HCT116 (cell line): ENCODE results near the gene PCDHGA11. TPM values are rescaled to one million over a fixed set of nuclear protein-coding genes. Genes with fewer than 3 reads are reported as not detected.

Experiments
- ATAC-seq: fragments of 200-7000 bp; cut with Tn5 transposase; 2 replicates; pipeline ENCODE4 v1.9.1; 2020; ENCODE audit warnings: mild to moderate bottlenecking, moderate library complexity
- BruUV-seq: library from RNA; stranded (reverse); fragments of 400-500 nt; replicated peaks from 2 replicates; lab custom pipeline; 2021; lab: Mats Ljungman, UMichigan
- CTCF ChIA-PET: fragments of 300-600 bp; sonication (Branson Sonifier 250); formaldehyde crosslinking; loops from one replicate; lab custom pipeline; 2021; ENCODE audit warnings: antibody characterized with exemption; lab: Charles Lee
- POLR2A ChIA-PET: fragments of 300-600, 350-600 bp; sonication (Branson Sonifier 250); formaldehyde crosslinking; loops from one replicate; lab custom pipeline; 2021; ENCODE audit warnings: antibody characterized with exemption; lab: Charles Lee
- RAD21 ChIA-PET, 2 experiments: fragments of 300-600 bp; sonication (Branson Sonifier 250); formaldehyde crosslinking; loops; one replicate each; lab custom pipeline; 2023; ENCODE audit warnings: low total read pairs in 2 of 2; ENCODE audit not compliant: uncharacterized antibody in 2 of 2, unreplicated experiment in 2 of 2, low non-redundant PET in 1 of 2; lab: Charles Lee
- DNase-seq: peaks from one replicate; pipeline ENCODE4 v3.0.0-alpha.2; 2010; ENCODE audit warnings: low read depth, low spot score
- H2AFZ ChIP-seq: fragments of 200-600 bp; shearing (Covaris generic), sonication (generic); 2 replicates; pipeline ENCODE4 v1.6.1; 2017; ENCODE audit warnings: low read depth, mixed run types, mixed read lengths, antibody characterized with exemption, low read length; ENCODE audit not compliant: poor library complexity, severe bottlenecking
- H3K27ac ChIP-seq: 2 replicates; pipeline ENCODE4 v1.5.1; 2012; ENCODE audit warnings: low read depth, low read length
- H3K27me3 ChIP-seq: fragments of 200-600 bp; sonication (generic); 2 replicates; pipeline ENCODE4 v1.6.1; 2016; ENCODE audit warnings: mixed run types, low read length, mixed read lengths; ENCODE audit not compliant: insufficient read depth
- H3K36me3 ChIP-seq, 2 experiments: fragments of 200-500 bp in 1 of 2; fragments of 200-600 bp in 1 of 2; sonication (Bioruptor generic) in 1 of 2; sonication (generic) in 1 of 2; 2 replicates each; pipeline versions ENCODE4 v1.5.1 to v1.6.1; 2014 to 2016; ENCODE audit warnings: low read length in 2 of 2, inconsistent platforms in 1 of 2, mixed read lengths in 1 of 2, mixed run types in 1 of 2; ENCODE audit not compliant: insufficient read depth in 2 of 2, control insufficient read depth in 1 of 2
- H3K4me1 ChIP-seq, 2 experiments: fragments of 200-600 bp in 1 of 2; sonication (generic) in 1 of 2; 2 replicates each; pipeline versions ENCODE4 v1.5.1 to v1.6.1; 2012 to 2017; ENCODE audit warnings: low read length in 2 of 2, inconsistent platforms in 1 of 2, mild to moderate bottlenecking in 1 of 2, mixed read lengths in 1 of 2, mixed run types in 1 of 2, moderate library complexity in 1 of 2; ENCODE audit not compliant: insufficient read depth in 2 of 2, control insufficient read depth in 1 of 2
- H3K4me2 ChIP-seq: fragments of 200-600 bp; sonication (generic); 2 replicates; pipeline ENCODE4 v1.6.1; 2017; ENCODE audit warnings: mixed run types, low read length, mixed read lengths
- H3K4me3 ChIP-seq, 2 experiments: fragments of 200-600 bp in 1 of 2; sonication (generic) in 1 of 2; replicated peaks in 1 of 2; 2 replicates each; pipeline ENCODE4 v1.5.1; 2011 to 2016; ENCODE audit warnings: low read length in 2 of 2, control low read depth in 1 of 2, low read depth in 1 of 2, mild to moderate bottlenecking in 1 of 2, mixed read lengths in 1 of 2, mixed run types in 1 of 2
- H3K79me2 ChIP-seq: fragments of 200-600 bp; sonication (generic); 2 replicates; pipeline ENCODE4 v1.6.1; 2017; ENCODE audit warnings: mild to moderate bottlenecking, mixed run types, low read length, moderate library complexity, mixed read lengths; ENCODE audit not compliant: insufficient read depth
- H3K9ac ChIP-seq: fragments of 200-600 bp; sonication (generic); 2 replicates; pipeline ENCODE4 v1.6.1; 2016; ENCODE audit warnings: low read length, mixed read lengths
- H3K9me2 ChIP-seq: fragments of 200-600 bp; sonication (generic), shearing (Covaris generic); 2 replicates; pipeline ENCODE4 v1.6.1; 2017; ENCODE audit warnings: mixed run types, mild to moderate bottlenecking, moderate library complexity; ENCODE audit not compliant: insufficient read depth
- H3K9me3 ChIP-seq, 2 experiments: fragments of 200-500 bp in 1 of 2; fragments of 200-600 bp in 1 of 2; sonication (Bioruptor generic) in 1 of 2; sonication (generic) in 1 of 2; 2 replicates each; pipeline ENCODE4 v1.6.1; 2014 to 2017; ENCODE audit warnings: low read length in 2 of 2, mixed read lengths in 2 of 2, inconsistent platforms in 1 of 2, low read depth in 1 of 2, mild to moderate bottlenecking in 1 of 2, mixed run types in 1 of 2, moderate library complexity in 1 of 2; ENCODE audit not compliant: control insufficient read depth in 1 of 2, insufficient read depth in 1 of 2
- H4K20me1 ChIP-seq: fragments of 200-600 bp; sonication (generic), shearing (Covaris generic); 2 replicates; pipeline ENCODE4 v1.6.1; 2017; ENCODE audit warnings: mixed run types, mild to moderate bottlenecking, moderate library complexity; ENCODE audit not compliant: insufficient read depth
- EZH2 ChIP-seq: fragments of 200-600 bp; sonication (generic); IDR thresholded peaks from 2 replicates; pipeline ENCODE4 v1.6.1; 2017; ENCODE audit warnings: antibody characterized with exemption, mixed run types
- RAD21 ChIP-seq: IDR thresholded peaks from 2 replicates; pipeline ENCODE4 v1.6.1; 2012; ENCODE audit warnings: low read depth, mild to moderate bottlenecking
- YY1 ChIP-seq: IDR thresholded peaks from 2 replicates; pipeline ENCODE4 v1.6.1; 2011; ENCODE audit warnings: low read length, low read depth, moderate library complexity, mild to moderate bottlenecking; ENCODE audit not compliant: insufficient replicate concordance; ENCODE audit errors: extremely low read depth
- intact Hi-C: fragments of 100-400 bp; cut with micrococcal nuclease; formaldehyde crosslinking; loops from 2 replicates; pipeline ENCODE4 v1.10.0; 2022
- total RNA-seq: library from RNA; stranded (reverse); gene quantifications from one replicate; pipeline ENCODE4 v1.2.1, GENCODE V29; 2021; ENCODE audit not compliant: unreplicated experiment
- TF ChIP-seq, protein P1 (sequence below), 3 experiments: fragments of 200-600 bp in 1 of 3; sonication (generic) in 1 of 3; IDR thresholded peaks in 2 of 3; conservative IDR thresholded peaks in 1 of 3; 2 replicates each; pipeline ENCODE4 v1.5.1; 2012 to 2017; ENCODE audit warnings: low read depth in 2 of 3, low read length in 2 of 3, antibody characterized with exemption in 1 of 3, borderline replicate concordance in 1 of 3, control low read depth in 1 of 3, mild to moderate bottlenecking in 1 of 3, mixed read lengths in 1 of 3, mixed run types in 1 of 3, moderate library complexity in 1 of 3; ENCODE audit not compliant: insufficient read depth in 1 of 3

The PCDHGA11 gene
- total RNA-seq, 1 experiment from 2014 or later: 0.39 TPM

DNA sequence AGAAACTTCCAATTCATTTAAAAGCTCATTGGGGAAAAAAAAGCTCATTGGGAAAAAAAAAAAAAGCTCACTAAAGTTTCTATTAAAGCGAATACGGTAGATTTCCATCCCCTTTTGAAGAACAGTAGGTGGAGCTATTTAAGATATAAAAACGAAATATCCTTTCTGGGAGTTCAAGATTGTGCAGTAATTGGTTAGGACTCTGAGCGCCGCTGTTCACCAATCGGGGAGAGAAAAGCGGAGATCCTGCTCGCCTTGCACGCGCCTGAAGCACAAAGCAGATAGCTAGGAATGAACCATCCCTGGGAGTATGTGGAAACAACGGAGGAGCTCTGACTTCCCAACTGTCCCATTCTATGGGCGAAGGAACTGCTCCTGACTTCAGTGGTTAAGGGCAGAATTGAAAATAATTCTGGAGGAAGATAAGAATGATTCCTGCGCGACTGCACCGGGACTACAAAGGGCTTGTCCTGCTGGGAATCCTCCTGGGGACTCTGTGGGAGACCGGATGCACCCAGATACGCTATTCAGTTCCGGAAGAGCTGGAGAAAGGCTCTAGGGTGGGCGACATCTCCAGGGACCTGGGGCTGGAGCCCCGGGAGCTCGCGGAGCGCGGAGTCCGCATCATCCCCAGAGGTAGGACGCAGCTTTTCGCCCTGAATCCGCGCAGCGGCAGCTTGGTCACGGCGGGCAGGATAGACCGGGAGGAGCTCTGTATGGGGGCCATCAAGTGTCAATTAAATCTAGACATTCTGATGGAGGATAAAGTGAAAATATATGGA lies 9.7 kb downstream of the PCDHGA11 start, which contains the start of gene PCDHGA12:
Gene PCDHGA12, plus strand, starts transcription at position 176 of the 782 bp plus-strand sequence. Its CDS starts 253 bp downstream, at position 429.
- H2AFZ ChIP-seq: no peak within 1 kb of the TSS
- no peak for DNase-seq
- no peaks in the 10 kb centered on the region for H3K27me3 ChIP-seq
- no peaks in the 10 kb centered on the region for H3K9me2 ChIP-seq
- TF ChIP-seq RAD21: 0 out of 2 replicates have a peak, but pooled peaks have one; percentile 15
- TF ChIP-seq YY1: no peak
- TF ChIP-seq, protein P1, sequence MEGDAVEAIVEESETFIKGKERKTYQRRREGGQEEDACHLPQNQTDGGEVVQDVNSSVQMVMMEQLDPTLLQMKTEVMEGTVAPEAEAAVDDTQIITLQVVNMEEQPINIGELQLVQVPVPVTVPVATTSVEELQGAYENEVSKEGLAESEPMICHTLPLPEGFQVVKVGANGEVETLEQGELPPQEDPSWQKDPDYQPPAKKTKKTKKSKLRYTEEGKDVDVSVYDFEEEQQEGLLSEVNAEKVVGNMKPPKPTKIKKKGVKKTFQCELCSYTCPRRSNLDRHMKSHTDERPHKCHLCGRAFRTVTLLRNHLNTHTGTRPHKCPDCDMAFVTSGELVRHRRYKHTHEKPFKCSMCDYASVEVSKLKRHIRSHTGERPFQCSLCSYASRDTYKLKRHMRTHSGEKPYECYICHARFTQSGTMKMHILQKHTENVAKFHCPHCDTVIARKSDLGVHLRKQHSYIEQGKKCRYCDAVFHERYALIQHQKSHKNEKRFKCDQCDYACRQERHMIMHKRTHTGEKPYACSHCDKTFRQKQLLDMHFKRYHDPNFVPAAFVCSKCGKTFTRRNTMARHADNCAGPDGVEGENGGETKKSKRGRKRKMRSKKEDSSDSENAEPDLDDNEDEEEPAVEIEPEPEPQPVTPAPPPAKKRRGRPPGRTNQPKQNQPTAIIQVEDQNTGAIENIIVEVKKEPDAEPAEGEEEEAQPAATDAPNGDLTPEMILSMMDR (IDR thresholded peaks at IDR 0.05 in 2 of 3, conservative IDR thresholded peaks at IDR 0.05 in 1 of 3; ENCODE audit: borderline replicate concordance in 1 of 3, insufficient read depth in 1 of 3, low read depth in 2 of 3, low read length in 2 of 3): peak in 1 of 3 experiments; percentile 44; a peak in 1 of 6 replicates
- no peak for TF ChIP-seq EZH2
- TF ChIP-seq, all 23 proteins: peak for 2
- intact Hi-C loops: no loop called here
- no peaks in the 10 kb centered on the region for H4K20me1 ChIP-seq
- no peak within 1 kb of the TSS for H3K9ac ChIP-seq
- H3K79me2 ChIP-seq: no peaks in the 10 kb centered on the region
- peaks cover 0 to 8% of the 10 kb centered on the region in 2 experiments; a peak in 2 of 4 replicates for H3K9me3 ChIP-seq
- ChIA-PET POLR2A (no interaction called here), RAD21 (no interaction called here), CTCF (interaction anchor here (0.9 to 1.7 kb wide), 5 partner anchors 9 to 133 kb away, joined by 3 to 7 read pairs (median 4); partner anchors contain the start of gene PCDHGA10)
- no peak within 1 kb of the TSS for H3K4me3 ChIP-seq
- ATAC-seq: no peak
- H3K4me2 ChIP-seq: no peak within 1 kb of the TSS
- no TSS peak for BruUV-seq
- H3K4me1 ChIP-seq: no peaks in the 10 kb centered on the region
- no peaks in the 10 kb centered on the region for H3K36me3 ChIP-seq
- no peak within 1 kb of the TSS for H3K27ac ChIP-seq
